Measurements from ENCODE around the gene PRKG1. TPM values are rescaled to one million over a fixed set of nuclear protein-coding genes. Genes with fewer than 3 reads are reported as not detected.

Gene PRKG1
- total and polyA plus RNA-seq, 2 experiments from 2014 or later = 18.2 to 21.1 TPM

DNA sequence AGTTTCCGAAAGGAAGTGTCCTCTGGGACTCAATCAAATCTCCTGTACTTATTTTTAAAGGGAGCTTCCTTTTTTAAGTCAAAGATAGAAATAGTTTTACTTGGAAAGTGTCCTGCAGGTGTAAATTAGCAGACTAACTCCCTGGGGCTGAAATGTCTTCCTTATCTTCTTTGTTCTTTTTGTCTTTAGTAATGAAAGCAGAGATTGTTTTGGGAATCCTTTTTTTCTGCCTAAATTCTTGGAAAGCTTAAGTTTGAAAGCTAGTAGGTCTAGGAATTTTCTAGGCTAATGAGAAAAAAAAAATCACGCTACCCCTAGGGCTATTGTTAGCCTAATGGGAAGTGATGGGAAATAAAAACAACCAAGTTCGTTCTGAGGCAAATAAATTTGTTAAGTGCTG lies 764.2 kb downstream of the PRKG1 start:
- Mint-ChIP-seq H3K4me3 (no peak overlapping the region; the same call in 1 of the 3 replicates), H3K27ac (peak overlapping the region; percentile 38), H3K9me3 (peaks cover 3% of the 10 kb centered on the region; the same call in 1 of the 3 replicates), H3K27me3 (ENCODE audit: insufficient read depth, low read depth, poor library complexity) (no peaks in the 10 kb centered on the region), H3K4me1 (peaks cover 16% of the 10 kb centered on the region), H3K36me3 (ENCODE audit: low read depth) (peaks cover 2% of the 10 kb centered on the region; the same call in 1 of the 3 replicates)
- Histone ChIP-seq H3K4me3 (no peak overlapping the region), H3K27me3 (ENCODE audit: insufficient read depth) (no peaks in the 10 kb centered on the region), H3K27ac (ENCODE audit: low read depth) (peak overlapping the region; percentile 33), H3K4me2 (peak overlapping the region; percentile 31), H3K9me2 (ENCODE audit: insufficient read depth) (no peaks in the 10 kb centered on the region), H2AFZ (no peak overlapping the region), H4K20me1 (replicated peaks; ENCODE audit: insufficient read depth) (no peaks in the 10 kb centered on the region), H3K79me2 (replicated peaks; ENCODE audit: insufficient read depth) (no peaks in the 10 kb centered on the region), H3F3A (replicated peaks; ENCODE audit: low read depth) (no peaks in the 10 kb centered on the region), H3K36me3 (ENCODE audit: insufficient read depth) (no peaks in the 10 kb centered on the region), H3K4me1 (ENCODE audit: insufficient read depth) (peaks cover 18% of the 10 kb centered on the region)
- ATAC-seq (peak; percentile 32; the same call in 2 of the 3 replicates), DNase-seq (ENCODE audit: low spot score) (peak; percentile 35)
- no peak for TF ChIP-seq POLR2AphosphoS5 (IDR thresholded peaks at IDR 0.05; ENCODE audit: low read depth)
- no peak for TF ChIP-seq CREB1 (CRISPR knock-in tag; IDR thresholded peaks at IDR 0.05; ENCODE audit: low read depth)
- TF ChIP-seq, protein P1, sequence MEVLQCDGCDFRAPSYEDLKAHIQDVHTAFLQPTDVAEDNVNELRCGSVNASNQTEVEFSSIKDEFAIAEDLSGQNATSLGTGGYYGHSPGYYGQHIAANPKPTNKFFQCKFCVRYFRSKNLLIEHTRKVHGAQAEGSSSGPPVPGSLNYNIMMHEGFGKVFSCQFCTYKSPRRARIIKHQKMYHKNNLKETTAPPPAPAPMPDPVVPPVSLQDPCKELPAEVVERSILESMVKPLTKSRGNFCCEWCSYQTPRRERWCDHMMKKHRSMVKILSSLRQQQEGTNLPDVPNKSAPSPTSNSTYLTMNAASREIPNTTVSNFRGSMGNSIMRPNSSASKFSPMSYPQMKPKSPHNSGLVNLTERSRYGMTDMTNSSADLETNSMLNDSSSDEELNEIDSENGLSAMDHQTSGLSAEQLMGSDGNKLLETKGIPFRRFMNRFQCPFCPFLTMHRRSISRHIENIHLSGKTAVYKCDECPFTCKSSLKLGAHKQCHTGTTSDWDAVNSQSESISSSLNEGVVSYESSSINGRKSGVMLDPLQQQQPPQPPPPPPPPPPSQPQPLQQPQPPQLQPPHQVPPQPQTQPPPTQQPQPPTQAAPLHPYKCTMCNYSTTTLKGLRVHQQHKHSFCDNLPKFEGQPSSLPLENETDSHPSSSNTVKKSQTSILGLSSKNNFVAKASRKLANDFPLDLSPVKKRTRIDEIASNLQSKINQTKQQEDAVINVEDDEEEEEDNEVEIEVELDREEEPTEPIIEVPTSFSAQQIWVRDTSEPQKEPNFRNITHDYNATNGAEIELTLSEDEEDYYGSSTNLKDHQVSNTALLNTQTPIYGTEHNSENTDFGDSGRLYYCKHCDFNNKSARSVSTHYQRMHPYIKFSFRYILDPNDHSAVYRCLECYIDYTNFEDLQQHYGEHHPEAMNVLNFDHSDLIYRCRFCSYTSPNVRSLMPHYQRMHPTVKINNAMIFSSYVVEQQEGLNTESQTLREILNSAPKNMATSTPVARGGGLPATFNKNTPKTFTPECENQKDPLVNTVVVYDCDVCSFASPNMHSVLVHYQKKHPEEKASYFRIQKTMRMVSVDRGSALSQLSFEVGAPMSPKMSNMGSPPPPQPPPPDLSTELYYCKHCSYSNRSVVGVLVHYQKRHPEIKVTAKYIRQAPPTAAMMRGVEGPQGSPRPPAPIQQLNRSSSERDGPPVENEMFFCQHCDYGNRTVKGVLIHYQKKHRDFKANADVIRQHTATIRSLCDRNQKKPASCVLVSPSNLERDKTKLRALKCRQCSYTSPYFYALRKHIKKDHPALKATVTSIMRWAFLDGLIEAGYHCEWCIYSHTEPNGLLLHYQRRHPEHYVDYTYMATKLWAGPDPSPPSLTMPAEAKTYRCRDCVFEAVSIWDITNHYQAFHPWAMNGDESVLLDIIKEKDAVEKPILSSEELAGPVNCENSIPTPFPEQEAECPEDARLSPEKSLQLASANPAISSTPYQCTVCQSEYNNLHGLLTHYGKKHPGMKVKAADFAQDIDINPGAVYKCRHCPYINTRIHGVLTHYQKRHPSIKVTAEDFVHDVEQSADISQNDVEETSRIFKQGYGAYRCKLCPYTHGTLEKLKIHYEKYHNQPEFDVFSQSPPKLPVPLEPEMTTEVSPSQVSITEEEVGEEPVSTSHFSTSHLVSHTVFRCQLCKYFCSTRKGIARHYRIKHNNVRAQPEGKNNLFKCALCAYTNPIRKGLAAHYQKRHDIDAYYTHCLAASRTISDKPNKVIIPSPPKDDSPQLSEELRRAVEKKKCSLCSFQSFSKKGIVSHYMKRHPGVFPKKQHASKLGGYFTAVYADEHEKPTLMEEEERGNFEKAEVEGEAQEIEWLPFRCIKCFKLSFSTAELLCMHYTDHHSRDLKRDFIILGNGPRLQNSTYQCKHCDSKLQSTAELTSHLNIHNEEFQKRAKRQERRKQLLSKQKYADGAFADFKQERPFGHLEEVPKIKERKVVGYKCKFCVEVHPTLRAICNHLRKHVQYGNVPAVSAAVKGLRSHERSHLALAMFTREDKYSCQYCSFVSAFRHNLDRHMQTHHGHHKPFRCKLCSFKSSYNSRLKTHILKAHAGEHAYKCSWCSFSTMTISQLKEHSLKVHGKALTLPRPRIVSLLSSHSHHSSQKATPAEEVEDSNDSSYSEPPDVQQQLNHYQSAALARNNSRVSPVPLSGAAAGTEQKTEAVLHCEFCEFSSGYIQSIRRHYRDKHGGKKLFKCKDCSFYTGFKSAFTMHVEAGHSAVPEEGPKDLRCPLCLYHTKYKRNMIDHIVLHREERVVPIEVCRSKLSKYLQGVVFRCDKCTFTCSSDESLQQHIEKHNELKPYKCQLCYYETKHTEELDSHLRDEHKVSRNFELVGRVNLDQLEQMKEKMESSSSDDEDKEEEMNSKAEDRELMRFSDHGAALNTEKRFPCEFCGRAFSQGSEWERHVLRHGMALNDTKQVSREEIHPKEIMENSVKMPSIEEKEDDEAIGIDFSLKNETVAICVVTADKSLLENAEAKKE (CRISPR knock-in tag; IDR thresholded peaks at IDR 0.05) = no peak
- TF ChIP-seq, protein P2, sequence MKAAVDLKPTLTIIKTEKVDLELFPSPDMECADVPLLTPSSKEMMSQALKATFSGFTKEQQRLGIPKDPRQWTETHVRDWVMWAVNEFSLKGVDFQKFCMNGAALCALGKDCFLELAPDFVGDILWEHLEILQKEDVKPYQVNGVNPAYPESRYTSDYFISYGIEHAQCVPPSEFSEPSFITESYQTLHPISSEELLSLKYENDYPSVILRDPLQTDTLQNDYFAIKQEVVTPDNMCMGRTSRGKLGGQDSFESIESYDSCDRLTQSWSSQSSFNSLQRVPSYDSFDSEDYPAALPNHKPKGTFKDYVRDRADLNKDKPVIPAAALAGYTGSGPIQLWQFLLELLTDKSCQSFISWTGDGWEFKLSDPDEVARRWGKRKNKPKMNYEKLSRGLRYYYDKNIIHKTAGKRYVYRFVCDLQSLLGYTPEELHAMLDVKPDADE (IDR thresholded peaks at IDR 0.05) = no peak
- TF ChIP-seq ZNF114 (CRISPR knock-in tag; IDR thresholded peaks at IDR 0.05) = no peak
- TF ChIP-seq, protein P3, sequence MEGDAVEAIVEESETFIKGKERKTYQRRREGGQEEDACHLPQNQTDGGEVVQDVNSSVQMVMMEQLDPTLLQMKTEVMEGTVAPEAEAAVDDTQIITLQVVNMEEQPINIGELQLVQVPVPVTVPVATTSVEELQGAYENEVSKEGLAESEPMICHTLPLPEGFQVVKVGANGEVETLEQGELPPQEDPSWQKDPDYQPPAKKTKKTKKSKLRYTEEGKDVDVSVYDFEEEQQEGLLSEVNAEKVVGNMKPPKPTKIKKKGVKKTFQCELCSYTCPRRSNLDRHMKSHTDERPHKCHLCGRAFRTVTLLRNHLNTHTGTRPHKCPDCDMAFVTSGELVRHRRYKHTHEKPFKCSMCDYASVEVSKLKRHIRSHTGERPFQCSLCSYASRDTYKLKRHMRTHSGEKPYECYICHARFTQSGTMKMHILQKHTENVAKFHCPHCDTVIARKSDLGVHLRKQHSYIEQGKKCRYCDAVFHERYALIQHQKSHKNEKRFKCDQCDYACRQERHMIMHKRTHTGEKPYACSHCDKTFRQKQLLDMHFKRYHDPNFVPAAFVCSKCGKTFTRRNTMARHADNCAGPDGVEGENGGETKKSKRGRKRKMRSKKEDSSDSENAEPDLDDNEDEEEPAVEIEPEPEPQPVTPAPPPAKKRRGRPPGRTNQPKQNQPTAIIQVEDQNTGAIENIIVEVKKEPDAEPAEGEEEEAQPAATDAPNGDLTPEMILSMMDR (conservative IDR thresholded peaks at IDR 0.05; ENCODE audit: low read depth in 2 of 2) = no peak
- TF ChIP-seq ZNF331 (CRISPR knock-in tag; IDR thresholded peaks at IDR 0.05; ENCODE audit: low read depth) = no peak
- TF ChIP-seq EZH2 (IDR thresholded peaks at IDR 0.05; ENCODE audit: low read depth, unreplicated experiment) = no peak
- no peak for TF ChIP-seq STAT1 (IDR thresholded peaks at IDR 0.05; ENCODE audit: unreplicated experiment)
- no peak for TF ChIP-seq NANOG (IDR thresholded peaks at IDR 0.05; ENCODE audit: borderline replicate concordance)
- TF ChIP-seq, protein P4, sequence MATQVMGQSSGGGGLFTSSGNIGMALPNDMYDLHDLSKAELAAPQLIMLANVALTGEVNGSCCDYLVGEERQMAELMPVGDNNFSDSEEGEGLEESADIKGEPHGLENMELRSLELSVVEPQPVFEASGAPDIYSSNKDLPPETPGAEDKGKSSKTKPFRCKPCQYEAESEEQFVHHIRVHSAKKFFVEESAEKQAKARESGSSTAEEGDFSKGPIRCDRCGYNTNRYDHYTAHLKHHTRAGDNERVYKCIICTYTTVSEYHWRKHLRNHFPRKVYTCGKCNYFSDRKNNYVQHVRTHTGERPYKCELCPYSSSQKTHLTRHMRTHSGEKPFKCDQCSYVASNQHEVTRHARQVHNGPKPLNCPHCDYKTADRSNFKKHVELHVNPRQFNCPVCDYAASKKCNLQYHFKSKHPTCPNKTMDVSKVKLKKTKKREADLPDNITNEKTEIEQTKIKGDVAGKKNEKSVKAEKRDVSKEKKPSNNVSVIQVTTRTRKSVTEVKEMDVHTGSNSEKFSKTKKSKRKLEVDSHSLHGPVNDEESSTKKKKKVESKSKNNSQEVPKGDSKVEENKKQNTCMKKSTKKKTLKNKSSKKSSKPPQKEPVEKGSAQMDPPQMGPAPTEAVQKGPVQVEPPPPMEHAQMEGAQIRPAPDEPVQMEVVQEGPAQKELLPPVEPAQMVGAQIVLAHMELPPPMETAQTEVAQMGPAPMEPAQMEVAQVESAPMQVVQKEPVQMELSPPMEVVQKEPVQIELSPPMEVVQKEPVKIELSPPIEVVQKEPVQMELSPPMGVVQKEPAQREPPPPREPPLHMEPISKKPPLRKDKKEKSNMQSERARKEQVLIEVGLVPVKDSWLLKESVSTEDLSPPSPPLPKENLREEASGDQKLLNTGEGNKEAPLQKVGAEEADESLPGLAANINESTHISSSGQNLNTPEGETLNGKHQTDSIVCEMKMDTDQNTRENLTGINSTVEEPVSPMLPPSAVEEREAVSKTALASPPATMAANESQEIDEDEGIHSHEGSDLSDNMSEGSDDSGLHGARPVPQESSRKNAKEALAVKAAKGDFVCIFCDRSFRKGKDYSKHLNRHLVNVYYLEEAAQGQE (IDR thresholded peaks at IDR 0.05; ENCODE audit: unreplicated experiment) = no peak
- TF ChIP-seq JUNB (IDR thresholded peaks at IDR 0.05; ENCODE audit: unreplicated experiment) = no peak

Measured in GM23338 (cell line).